Kidney epithelial cell (primary cell): Measurements from ENCODE around the gene DNAJC4. TPM values are rescaled to one million over a fixed set of nuclear protein-coding genes. Genes with fewer than 3 reads are reported as not detected.

Experiments
- DNase-seq: peaks from one replicate; pipeline ENCODE4 v3.0.0-alpha.2; 2010; ENCODE audit warnings: low read depth
- H3K27me3 ChIP-seq: 2 replicates; pipeline ENCODE4 v1.6.0; 2011; ENCODE audit warnings: low read length; ENCODE audit not compliant: control insufficient read depth, insufficient read depth
- H3K36me3 ChIP-seq: 2 replicates; pipeline ENCODE4 v1.5.1; 2011; ENCODE audit warnings: low read length; ENCODE audit not compliant: control insufficient read depth, insufficient read depth
- H3K4me3 ChIP-seq: 2 replicates; pipeline ENCODE4 v1.5.1; 2011; ENCODE audit warnings: low read depth, mild to moderate bottlenecking, control low read depth, low read length
- CTCF ChIP-seq: IDR thresholded peaks from 2 replicates; pipeline ENCODE4 v1.5.1; 2011; ENCODE audit warnings: mild to moderate bottlenecking, moderate library complexity, low read length, control low read depth, inconsistent platforms; ENCODE audit not compliant: insufficient read depth, poor library complexity, severe bottlenecking
- total RNA-seq: library from RNA; depleted of rRNA; stranded (reverse); fragments of >200 nt; gene quantifications from 2 replicates; pipeline ENCODE4 v1.2.3, GENCODE V29; 2015

The DNAJC4 gene
- total RNA-seq, 1 donor from 2014 or later, result 14.8 TPM

DNA sequence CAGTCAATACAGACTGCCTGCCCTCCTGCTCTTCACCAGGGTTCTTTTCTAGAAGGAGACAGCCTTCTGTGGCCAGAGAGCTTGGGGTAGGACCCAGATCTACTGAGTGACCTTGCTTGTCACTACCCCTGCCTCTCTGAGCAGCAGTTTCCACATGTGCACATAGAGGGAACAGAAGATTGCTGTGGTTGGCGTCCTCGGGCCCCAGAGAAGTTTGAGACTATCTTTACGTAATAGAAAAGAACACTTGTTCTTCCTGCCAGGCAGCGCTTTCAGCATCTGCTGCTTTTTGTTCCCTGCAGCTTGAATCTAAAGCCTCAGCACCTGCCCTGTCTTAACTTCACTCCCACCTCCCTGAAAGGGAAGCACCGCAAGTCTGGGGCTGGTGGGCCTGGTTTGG lies 8.7 kb downstream of the DNAJC4 start:
- H3K27me3 ChIP-seq, result no peaks in the 10 kb centered on the region
- no peak for TF ChIP-seq CTCF
- peaks cover 3% of the 10 kb centered on the region for H3K36me3 ChIP-seq
- no peak overlapping the region for H3K4me3 ChIP-seq
- DNase-seq, result no peak

GRCh38 chr11:64239662-64240434 lies 9.5 kb downstream of the DNAJC4 start:
- TF ChIP-seq CTCF, result no peak
- no peaks in the 10 kb centered on the region for H3K27me3 ChIP-seq
- peak overlapping the region; percentile 58 for H3K4me3 ChIP-seq
- DNase-seq, result no peak
- H3K36me3 ChIP-seq, result peaks cover 3% of the 10 kb centered on the region

GRCh38 chr11:64240435-64241240 lies 10.3 kb downstream of the DNAJC4 start, which contains the start of gene FKBP2:
Gene FKBP2, plus strand, starts transcription at chr11:64241095. Its CDS starts 1,293 bp downstream, at chr11:64242388.
- Histone ChIP-seq H3K27me3 (no peaks in the 10 kb centered on the region), H3K4me3 (peak within 1 kb of the TSS; percentile 87), H3K36me3 (peaks cover 3% of the 10 kb centered on the region)
- TF ChIP-seq CTCF, result no peak
- peak; percentile 71 for DNase-seq

- peak overlapping the region; percentile 58 for H3K4me3 ChIP-seq
- H3K27me3 ChIP-seq, result no peaks in the 10 kb centered on the region
- H3K36me3 ChIP-seq, result peaks cover 3% of the 10 kb centered on the region
- no peak for DNase-seq
- TF ChIP-seq CTCF, result no peak
Observed at GRCh38 chr11:64241241-64241490, 10.8 kb downstream of the DNAJC4 start.

DNA sequence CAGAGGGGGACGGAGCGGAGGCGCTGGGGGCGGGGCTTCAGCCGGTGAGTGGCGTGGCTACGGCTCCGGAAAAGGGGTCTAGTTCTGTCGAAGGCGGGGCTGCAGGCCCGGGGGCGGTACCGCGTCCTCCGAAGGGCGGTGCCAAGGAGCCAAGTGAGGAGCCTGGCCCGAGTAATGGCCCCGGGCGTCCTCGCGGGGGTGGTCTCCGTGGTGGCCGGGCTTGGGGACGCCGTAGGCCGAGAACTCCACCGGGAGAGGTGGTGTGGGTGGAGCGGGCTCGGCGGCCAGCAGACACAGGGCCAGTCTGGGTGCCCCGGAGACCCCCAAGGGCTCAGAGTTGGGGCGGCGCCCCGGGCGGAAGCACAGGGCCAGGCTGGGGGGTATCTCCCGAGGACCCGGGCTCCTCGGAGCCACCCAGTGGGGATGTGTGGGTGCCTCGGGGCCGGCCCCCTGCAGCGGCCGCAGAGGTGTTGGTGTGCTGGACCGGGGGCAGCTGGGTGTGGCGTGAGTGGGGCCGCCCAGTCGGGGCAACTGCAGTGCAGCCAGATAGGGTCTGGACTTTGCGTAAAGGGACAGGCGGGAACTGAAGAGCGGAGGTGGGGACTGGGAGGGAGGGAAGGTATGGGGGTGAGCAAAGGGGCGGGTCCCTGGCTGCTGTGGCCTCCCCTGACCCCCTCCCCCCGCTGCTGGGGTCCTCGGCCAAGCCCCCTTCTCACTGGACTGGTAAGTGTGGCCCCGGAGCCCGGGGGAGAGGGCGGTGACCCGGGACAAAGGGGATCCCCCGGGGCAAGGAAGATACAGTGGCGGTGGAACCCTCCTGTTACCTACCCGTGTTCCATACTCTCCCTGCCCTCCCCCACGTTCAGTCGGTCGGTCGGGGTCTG lies 11.4 kb downstream of the DNAJC4 start:
- DNase-seq, result peak; percentile 80
- TF ChIP-seq CTCF, result no peak
- no peaks in the 10 kb centered on the region for H3K27me3 ChIP-seq
- H3K36me3 ChIP-seq, result peaks cover 3% of the 10 kb centered on the region
- peak overlapping the region; percentile 87 for H3K4me3 ChIP-seq
